T-helper 9 cell (primary cell): ENCODE results near the gene WBP2.
"Not testable (repeated sequence)": the region's sequence is repeated elsewhere in the genome, so short reads cannot be mapped to it uniquely, and the experiment has no call there.

Source experiments
- DNase-seq: peaks from one replicate; pipeline ENCODE4 v3.0.0-alpha.2; 2020

The WBP2 gene

DNA sequence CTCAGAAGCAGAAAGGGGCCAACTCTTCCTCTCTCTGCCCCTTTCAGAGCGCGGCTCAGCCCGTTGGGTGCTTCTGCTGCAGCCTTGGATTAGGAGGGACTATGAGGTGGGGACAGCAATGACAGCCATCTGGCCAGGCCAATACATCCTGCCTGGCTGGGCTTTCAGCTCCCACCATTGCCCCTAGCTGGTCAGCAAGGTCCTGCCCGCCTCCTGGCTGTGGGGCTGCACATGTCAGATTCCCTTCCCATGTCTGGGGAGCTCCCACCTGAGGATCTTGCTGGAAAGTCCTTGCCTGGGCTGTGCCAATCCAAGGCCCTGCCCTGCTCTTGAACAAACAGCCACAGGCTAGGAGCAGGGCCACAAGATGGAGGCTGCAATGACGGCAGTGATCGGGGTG lies 33.3 kb upstream of the WBP2 start:
- no peak for DNase-seq

DNA sequence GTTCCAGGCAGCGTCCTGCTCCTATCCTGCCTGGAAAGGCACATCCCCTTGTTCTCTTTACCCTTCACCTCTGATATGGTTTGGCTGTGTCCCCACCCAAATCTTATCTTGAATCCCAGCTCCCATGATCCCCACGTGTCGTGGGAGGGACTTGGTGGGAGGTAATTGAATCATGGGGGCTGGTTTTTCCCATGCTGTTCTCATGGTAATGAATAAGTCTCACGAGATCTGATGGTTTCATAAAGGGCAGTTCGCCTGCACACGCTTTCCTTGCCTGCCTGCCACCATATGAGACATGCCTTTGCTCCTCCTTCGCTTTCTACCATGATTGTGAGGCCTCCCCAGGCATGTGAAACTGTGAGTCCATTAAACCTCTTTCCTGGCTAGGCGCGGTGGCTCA lies 30.7 kb upstream of the WBP2 start:
- DNase-seq = not testable (repeated sequence)

DNA sequence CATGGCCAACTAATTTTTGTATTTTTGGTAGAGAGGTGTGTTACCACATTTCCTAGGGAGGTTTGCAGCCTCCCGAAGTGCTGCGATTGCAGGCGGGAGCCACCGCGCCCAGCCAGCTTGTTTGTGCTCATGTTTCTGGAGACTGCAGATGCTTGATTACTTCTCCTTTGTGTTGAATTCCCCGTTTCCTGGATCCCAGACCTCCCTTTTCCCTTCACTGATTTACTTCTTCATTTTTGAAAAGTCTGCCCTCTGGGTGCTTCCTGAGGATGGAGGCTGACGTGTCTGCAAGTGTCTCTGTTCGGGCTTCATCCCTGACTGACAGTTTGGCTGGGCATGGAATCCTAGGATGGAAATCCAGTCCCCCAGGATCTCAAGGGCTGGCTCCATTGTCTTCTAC lies 30.3 kb upstream of the WBP2 start:
- no peak for DNase-seq

DNA sequence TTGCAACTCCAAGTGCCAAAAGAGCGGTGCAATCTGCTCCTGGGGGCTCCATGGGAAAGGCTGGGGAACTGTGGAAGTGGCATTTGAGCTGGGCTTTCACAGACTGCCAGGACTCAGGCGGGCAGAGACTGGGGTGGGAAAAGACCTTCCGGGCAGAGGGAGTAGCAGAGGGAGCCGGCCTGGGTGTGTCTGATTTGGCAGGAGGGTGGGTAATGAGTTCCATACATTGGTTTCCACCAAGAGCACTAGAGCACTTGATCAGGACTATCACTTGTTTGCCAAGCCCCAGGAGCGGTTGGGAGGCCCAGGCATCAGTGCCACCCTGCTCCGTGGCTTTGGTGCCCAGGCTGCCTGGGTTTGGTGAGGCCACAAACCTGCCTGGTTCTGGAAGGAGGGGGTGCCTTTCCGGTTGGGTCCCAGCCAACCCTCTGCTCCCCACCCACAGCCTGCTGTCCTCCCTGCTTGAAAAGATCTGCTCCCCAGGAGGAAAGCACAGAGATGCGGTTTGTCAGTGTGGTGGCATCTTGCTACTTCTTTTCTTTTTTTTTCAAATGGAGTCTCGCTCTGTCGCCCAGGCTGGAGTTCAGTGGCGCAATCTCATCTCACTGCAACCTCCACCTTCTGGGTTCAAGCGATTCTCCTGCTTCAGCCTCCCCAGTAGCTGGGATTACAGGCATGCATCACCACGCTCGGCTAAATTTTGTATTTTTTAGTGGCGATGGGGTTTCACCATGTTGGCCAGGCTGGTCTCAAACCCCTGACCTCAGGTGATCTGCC lies 26.7 kb upstream of the WBP2 start:
- no peak for DNase-seq

DNA sequence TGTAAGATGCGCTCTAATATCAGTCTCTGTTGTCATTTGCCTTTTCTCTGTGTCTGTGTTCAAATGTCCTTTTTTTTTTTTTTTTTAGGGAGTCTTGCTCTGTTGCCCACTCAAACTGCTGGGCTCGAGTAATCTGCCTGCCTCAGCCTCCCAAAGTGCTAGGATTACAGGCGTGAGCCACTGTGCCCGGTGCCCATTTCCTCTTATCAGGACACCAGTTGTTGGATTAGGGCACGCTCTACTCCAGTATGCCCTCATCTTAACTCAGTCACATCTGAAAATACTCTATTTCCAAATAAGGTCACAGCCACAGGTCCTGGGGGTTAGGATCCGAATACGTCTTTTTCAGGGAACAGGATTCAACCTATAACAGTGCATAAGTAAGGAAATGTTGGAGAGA lies 25.1 kb upstream of the WBP2 start:
- no peak for DNase-seq

DNA sequence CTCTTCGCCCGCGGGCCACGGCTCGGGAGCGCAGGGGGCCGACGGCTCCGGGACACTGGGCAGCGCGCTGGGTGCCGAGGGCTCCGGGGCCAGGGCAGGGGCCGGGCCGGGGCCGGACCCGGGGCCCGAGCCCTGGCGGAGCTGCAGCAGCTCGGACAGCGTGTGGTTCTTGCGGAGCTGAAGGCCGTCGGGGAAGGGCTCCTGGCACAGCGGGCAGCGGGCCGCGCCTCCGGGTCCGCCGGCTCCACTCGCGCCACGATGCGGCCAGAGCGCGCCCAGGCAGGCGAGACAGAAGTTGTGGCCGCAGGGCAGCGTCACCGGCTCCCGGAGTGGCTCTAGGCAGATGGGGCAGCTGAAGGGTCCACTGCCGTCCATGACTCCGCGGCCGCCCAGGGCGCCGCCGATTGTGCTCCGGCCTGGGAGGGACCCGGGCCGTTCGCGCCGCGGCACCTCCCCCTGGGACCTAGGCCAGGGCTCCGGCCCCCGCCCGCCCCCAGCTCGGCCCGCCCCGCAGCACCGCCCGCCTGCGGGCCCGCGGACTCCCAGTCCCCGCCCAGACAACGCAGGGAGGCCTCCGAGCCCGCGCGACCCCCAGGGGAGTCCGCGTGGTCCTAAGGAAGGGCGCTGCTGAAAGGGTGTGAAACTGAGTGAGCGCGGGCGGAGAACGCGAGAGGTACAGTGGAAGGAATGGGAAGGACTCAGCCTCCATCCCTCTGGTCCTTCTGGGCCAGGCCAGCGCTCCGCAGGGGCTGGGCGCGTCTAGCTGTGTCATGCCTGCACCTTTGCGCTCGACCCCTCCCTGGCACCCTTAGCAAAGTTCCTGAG lies 23.3 kb upstream of the WBP2 start, which contains the start of gene TRIM47:
TSS of gene TRIM47 (minus strand) at position 408 of the 825 bp plus-strand sequence. CDS start at position 375, 33 bp downstream.
- no peak for DNase-seq

DNA sequence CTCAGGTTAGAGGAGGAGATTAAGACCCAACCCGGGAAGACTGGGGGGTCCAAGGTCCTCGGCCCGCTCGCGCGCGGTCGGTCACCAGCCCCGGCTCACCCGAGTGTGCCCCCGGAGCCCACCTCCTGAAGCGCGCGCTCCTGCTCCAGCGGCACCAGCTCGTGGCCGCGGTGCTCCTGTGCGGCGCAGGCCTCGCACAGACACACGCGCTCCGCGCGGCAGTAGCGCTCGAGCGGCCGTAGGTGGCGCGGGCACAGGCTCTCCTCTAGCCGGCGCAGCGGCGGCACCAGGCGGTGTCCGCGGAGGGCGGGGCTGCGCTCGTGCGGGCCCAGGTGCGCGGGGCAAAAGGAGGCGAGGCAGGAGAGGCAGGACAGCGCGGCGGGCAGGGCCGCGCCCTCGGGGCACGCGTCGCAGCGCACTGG lies 22.6 kb upstream of the WBP2 start:
- peak; percentile 62 for DNase-seq

DNA sequence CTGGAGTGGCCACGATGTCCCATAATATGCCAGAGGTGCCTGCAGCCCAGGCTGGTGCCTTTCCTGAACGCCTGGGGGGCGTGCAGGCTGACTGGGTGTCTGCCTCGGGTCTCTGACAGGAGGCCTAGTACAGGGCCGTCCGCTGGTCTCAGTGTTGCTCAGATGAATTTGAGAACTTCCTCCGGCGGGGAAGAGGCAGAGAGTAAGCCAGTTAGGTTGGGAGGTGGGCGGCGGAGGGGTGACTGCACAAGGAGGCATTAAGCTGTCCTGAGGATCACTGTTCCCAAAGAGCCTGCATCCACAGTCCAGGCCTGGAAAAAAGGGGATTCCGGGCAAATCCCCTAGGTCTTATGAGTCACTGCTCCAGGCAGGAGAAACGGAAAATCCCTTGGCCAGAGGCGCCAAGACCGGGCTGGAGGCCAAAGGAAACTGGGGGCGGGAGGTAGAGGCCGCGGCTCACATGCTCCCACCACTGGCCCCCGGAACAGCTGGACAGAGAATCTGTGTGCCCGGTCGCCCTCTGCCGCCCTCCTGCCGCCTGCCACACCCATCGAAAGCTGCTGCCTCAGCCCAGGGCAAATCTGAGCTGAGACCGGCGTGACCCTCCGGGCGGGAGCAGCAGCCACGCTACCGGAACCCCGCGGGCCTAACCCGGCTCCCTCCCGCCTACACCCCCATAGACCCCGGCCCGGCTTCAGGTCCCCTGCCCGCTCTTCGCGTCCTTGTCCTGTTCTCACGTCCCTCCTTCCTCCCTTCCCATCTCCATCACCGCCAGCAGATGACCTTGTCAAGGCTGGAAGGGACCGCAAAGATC lies 22.0 kb upstream of the WBP2 start:
- DNase-seq = no peak

DNA sequence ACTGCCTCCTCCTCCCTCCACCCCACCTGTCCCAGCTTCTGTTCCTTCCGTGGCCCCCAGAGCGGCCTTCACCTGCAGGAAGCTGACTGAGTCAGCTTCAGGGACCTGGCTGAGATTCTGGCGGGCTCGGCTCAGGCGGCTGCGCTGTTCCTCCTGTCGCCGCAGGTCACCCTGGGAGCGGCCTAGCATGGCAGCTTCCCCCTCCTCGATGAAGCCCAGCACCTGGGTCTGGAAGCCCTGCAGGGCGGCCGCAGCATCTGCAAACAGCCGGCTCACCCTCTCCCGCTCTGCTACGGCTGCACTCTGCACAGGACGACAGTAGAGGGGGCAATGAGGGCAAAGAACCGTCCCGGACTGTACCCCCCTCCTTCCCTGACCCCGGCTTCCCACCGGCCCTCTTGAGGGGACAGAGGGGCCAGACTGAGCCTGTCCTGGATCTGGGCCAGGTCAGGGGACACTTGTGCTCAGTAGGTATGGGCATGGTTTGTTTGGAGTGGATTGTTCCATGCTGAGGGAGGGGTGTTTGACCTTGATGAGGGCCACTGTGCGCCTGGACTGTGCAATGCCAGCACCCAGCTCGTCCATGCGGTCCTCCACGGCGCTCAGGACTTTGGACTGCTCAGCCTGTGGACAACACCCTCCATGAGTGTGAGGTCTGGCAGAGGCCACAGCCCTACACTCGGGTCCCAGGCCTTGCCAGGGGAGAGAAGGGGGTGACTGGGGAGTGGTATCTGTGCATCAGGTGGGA lies 21.2 kb upstream of the WBP2 start:
- peak; percentile 67 for DNase-seq

DNA sequence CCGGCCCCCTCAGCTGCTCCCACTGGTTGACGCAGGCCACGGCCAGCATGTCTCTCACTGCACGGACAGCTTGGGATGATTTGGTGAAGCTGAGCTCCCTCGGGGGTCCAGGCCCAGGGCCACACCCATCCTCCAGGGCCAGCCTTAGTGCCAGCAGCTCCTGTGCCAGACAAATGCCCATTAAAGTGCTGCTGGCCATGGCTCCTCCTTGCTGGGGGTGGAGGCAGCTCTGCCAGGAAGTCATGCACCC lies 20.7 kb upstream of the WBP2 start:
- no peak for DNase-seq

DNA sequence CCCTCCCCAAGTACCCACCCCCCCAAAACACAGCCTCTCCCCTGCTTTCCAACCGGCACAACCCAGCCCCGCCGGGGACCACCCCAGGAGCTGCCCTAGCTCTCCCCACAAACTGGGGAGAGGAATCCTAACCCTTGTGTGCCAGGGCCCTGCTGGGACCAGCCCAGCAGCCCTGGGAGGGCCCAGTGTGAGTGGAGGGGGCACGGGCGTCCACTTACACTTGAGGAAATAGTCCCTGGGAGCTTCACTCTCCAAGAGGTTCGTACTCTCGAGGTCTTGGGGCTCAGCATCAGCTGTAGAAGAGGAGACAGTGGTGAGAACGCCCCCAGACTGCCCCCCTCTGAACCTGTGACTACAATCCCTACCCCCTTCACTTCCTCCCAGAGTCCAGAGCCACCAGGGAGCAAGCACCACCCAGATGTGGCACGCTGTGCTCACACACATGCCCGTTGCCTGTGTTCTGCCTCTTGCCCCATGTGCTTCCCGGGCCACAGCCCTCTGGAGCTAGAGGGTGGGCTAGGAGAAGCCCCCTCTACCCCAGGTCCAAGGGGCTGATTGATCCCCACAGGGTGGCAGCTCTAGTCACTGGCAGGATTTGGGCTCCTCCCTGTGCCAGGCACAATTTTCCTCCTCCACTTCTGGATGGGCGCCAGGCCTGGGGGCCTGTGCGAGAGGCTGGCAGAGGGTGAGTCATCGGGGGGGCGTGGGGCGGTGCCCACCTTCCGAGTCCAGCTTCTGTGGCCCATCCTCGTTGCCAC lies 20.2 kb upstream of the WBP2 start:
- no peak for DNase-seq

DNA sequence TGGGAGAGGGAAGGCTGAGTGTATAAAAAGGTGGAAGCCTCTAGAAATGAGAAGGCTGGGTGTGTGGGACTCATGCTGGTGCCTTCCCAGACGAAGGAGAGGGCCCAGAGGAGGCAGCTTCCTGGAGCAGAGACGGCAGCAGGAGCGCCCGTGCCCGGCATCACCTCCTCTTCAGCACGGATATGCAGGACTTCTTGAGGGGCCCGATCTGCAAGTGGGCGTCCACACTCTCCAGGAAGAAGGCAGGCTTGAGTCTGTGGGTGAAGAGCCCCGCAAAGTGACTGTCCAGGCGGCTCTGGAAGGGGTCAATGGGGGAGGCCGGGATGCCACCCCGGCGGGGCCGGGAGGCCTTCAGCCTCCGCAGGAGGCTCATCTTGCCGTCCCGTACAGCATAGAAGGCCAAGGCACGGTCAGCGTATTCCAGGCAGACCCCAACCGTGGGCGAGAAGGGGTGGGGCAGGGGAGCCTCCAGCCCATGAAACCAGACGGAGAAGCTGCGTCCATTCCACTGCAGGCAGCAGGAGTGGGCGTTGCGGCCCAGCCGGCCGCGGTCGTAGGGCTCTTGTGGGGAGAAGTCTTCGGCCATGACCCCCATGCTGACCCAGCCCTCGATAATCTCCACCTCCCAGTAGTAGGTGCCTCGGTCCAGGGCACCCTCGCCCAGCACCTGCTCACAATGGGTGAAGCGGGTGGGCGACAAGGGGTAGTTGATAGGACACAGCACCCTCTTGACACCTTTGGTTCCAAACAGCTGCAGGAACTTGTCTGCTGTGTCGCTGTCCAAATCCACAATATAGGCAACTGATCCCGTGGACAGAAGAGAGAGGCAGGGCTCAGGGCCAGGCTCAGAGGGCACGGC lies 19.4 kb upstream of the WBP2 start:
- DNase-seq = no peak

DNA sequence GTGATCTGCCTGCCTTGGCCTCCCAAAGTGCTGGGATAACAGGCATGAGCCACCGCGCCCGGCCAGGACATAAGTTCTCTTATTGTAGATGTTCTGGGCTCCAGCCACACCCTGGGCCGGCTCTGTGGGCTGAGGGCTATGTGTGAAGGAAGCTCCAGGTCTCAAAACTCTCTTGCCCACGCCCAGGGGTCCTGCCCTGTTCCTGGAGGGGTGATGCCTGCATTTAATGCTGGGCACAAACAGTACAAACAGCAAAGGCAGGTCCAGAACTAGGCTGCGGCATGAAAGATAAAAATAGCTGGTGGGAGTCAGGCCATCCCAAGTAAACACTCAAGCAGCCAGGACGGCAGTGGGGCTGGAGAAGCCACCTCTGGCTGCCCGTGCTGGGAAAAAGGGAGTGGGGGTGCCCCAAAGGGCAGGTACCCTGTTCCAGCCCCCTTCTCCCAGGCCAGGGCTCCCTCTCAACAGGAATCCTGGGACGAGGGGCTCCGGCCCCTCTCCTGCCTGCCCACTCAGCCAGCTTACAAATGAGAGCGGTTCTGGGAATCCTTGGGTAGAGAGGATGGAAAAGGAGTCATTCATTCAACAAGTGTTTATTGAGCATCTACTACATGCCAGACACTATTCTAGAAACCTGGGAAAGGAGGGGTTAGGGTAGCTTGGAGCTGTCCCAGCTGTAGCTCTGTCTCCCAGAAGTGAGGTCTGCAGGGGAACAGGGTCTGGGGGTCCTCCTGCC lies 18.6 kb upstream of the WBP2 start:
- DNase-seq = no peak

DNA sequence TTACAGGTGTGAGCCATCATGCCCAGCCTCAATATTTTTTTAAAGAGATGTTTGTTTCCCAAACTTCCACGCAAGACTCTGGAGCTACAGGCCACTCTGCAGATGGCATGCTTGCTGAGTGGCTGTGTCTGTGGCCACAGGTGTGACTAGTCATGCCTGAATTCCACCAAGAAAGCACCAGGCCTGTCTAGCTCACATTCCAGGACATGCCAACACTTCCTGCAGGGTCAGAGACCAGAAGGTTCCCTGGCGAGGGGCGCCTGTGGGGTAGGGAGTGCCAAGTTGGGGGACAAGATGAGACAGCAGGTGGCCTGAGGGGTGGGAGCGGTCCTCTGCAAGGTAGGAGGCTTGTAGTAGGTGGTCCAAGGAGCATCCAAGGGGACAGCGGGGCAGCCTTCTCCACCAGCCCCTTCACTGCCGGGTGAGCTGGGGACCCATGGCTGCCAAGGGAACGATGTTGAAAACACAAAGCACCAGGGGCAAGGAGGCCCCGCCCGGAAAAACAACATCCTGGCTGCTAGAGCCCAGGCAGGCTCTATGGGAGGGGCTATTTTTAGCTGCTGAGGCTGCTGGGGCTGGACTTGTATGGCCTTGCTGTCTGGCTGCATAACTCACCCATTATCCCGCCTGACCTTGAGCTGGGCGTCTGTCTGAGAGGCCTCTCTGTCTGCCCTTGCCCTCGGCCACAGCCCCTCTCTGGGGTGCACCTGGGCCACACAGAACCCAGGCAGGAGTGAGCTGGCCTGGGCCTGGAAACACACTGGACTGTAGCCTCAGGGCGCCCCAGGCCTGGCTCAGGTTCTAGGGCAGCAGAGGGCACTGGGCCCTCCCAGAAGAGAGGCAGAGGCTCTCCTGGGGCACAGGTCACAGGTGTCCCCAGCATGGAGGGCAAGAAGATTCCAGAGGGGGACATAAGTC lies 17.6 kb upstream of the WBP2 start:
- DNase-seq = peak; percentile 41

DNA sequence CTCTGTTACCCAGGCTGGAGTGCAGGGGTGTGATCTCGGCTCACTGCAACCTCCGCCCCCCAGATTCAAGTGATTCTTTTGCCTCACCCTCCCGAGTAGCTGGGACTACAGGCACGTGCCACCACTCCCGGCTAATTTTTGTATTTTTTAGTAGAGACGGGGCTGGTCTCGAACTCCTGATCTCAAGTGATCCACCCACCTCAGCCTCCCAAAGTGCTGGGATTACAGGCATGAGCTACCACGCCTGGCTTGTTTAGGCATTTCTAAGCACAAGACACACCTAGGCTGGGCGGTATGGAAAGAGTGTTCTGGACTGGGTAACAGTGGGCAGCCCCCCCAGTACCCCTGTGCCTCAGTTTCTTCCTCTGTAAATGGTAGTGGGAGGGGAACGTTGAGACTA lies 15.1 kb upstream of the WBP2 start:
- not testable (repeated sequence) for DNase-seq

DNA sequence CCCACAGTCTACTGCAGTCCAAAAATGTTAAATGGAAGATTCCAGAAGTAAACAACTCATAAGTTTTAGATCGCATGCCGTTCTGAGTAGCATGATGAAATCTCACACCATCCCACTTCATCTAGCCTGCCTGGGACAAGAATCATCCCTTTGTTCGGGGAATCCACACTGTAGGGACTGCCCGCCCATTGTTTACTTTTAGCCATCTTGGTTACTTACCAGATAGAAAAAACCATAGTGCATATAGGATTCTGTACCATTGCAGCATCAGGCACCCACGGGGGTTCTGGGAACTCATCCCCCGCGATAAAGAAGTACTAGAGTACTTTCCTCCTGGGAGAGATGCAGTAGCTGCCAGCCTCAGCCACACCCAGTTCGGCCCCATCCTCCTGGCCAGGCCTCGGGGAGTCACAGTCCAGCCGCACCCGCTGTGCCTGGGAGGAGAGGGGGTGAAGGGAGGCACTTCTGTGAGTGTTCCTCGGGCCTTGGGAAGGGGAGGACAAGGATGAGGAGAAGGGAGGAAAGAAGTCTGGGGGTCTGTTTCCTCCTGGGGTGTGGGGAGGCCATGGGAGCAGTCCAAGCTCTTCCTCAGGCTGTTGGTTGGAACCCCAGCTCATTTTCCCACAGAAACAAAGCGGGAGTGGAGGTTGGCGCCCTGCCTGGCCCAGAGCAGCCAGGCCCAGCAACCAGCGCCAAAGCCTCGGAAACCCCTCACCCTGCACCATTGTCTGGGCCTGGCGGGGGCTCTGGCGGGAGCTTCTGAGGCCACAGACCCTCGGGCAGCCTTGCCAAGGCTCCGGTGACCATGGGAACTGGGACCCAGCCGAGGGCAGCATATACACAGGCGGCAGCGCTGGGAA lies 14.4 kb upstream of the WBP2 start:
- DNase-seq = no peak

DNA sequence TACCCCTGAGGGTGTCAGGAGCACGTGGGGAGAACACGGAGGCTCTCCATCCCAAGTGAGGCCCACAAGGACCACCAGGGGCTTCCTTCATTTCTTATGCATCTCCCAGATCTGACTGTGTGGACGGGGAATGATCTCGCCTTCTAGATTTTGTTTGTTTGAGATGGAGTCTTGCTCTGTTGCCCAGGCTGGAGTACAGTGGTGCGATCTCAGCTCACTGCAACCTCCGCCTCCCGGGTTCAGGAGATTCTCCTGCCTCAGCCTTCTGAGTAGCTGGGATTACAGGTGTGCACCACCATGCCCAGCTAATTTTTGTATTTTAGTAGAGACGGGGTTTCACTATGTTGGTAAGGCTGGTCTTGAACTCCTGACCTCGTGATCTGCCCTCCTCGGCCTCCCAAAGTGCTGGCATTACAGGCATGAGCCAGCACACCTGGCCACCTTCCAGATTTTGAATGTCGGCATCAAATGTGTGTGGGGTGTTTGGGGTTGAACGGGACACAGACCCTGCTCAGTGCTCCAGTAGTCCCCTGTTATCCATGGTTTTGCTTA lies 13.7 kb upstream of the WBP2 start:
- DNase-seq = not testable (repeated sequence)
